AG10803 (cell line): ENCODE results near the gene MBNL1.

Experiments used
- DNase-seq: peaks from one replicate; pipeline ENCODE4 v3.0.0; 2010; ENCODE audit warnings: low read depth
- H3K4me3 ChIP-seq: 2 replicates; pipeline ENCODE4 v1.5.1; 2011; ENCODE audit warnings: mild to moderate bottlenecking, low read length, control low read depth
- TF ChIP-seq, protein P1 (sequence below): conservative IDR thresholded peaks from 2 replicates; pipeline ENCODE4 v1.5.1; 2011; ENCODE audit warnings: mild to moderate bottlenecking, low read length, control low read depth, inconsistent platforms

Gene MBNL1

DNA sequence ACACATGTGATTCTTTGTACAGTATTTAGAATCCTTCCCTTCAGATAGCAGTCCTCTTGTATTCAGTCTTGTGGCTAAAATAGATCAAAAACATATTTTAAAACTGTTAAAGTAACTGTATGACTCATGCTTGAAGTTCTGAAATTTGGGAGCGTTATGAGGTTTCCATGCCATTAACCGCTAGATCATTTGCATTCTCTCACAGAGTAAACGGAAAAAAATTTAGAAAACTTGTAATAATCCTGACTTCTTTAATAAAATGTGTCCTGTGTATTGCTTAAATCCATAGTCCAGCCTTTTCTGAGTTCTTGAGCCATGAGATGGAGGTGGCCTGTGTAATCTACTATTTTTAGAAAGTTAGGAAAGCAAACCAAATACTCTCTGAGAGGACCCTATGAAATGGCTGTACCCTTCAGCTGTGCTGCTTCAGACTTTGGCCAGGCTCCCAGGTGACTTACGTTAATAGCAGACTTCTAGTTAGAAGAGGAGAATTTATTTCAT, 33.8 kb downstream of the MBNL1 start:
- TF ChIP-seq, protein P1, sequence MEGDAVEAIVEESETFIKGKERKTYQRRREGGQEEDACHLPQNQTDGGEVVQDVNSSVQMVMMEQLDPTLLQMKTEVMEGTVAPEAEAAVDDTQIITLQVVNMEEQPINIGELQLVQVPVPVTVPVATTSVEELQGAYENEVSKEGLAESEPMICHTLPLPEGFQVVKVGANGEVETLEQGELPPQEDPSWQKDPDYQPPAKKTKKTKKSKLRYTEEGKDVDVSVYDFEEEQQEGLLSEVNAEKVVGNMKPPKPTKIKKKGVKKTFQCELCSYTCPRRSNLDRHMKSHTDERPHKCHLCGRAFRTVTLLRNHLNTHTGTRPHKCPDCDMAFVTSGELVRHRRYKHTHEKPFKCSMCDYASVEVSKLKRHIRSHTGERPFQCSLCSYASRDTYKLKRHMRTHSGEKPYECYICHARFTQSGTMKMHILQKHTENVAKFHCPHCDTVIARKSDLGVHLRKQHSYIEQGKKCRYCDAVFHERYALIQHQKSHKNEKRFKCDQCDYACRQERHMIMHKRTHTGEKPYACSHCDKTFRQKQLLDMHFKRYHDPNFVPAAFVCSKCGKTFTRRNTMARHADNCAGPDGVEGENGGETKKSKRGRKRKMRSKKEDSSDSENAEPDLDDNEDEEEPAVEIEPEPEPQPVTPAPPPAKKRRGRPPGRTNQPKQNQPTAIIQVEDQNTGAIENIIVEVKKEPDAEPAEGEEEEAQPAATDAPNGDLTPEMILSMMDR = no peak
- H3K4me3 ChIP-seq = no peak overlapping the region
- peak; percentile 97 for DNase-seq

DNA sequence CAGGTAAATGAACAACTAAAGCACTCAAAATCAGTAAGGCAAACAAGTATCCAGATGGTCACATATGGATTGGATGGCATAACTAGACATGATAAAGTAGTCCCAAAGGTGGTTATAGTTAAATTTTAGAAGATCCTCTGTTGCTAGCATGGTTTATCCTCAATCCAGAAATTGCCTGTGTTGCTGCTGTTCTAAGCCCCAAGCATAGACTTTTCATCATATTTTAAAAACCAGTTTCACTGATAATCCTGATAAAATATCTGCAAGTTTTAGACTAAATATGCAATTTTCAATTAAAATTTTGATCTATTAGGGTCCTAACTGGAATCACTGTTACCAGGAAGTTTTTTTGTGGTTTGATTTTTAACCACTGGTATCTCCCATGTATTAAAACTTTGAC, 35.4 kb downstream of the MBNL1 start:
- DNase-seq = no peak
- no peak overlapping the region for H3K4me3 ChIP-seq
- TF ChIP-seq, protein P1 = no peak

DNA sequence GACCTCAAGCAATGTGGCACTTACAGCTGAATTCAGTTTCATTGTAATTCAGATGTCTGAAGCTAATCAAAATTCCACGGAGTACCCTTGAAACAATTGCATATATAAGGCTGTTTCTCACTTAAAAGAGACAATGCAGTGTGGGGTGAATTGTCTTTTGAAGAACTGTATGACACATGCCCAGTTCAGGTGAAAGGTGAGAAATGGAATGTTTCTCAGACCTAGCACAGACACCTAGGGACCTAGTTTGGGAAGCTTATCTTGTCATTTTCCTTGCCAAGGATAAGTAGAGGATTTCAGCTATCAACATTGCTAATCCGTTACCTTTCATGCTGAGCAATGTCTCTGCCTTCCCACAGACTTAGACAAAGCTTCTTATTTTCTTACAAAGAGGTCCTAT, 36.3 kb downstream of the MBNL1 start:
- TF ChIP-seq, protein P1 = no peak
- H3K4me3 ChIP-seq = no peak overlapping the region
- no peak for DNase-seq

DNA sequence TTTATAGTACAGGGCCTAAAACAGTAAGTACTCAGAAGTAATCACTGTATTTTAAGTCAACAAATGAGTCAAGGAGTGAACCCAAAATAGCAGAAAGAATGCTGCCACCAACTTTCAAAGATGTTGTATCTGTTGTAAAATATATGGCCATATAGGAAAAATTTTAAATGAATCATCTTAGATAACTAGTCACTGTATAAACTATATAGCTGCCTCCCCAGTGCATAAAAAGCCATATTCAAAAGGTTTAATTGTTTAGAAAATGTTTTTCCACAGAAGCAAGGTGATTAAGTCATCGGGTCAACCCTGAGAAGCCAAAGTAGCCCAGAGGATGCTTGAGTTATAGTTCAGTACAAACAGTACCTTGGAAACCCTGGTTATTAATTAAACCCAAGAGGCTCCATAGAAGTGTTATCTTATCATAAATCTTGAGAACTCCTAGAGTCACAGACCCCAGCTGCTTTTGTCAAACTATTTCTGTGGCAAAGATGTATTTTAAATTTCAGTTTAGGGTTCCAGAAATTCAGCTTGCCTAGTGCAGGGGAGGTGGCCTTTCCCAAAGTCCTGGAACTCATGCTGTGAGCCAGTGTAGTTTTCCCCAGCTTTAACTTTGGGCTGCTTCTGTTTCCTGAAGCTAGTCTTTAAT, 39.2 kb downstream of the MBNL1 start:
- no peak for DNase-seq
- TF ChIP-seq, protein P1 = no peak
- H3K4me3 ChIP-seq = no peak overlapping the region

DNA sequence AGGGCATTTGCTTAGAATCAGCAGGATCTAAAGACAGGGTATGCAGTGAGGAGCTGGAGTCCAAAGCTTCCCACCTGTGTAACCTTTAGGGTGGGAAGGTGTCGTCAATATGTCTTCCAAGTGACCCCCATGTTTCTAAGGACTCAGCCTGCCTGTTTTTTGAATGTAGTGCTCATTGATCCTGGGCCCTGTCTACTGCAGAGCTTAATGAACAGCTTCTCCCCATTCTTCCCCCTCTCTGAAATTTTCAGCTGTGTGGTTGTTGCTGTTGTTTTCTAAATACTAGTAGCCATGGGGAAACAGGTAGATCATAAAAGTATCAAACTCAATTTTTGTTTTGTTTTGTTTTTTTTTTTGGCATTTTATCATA, 39.7 kb downstream of the MBNL1 start:
- TF ChIP-seq, protein P1 = no peak
- H3K4me3 ChIP-seq = no peak overlapping the region
- DNase-seq = no peak

DNA sequence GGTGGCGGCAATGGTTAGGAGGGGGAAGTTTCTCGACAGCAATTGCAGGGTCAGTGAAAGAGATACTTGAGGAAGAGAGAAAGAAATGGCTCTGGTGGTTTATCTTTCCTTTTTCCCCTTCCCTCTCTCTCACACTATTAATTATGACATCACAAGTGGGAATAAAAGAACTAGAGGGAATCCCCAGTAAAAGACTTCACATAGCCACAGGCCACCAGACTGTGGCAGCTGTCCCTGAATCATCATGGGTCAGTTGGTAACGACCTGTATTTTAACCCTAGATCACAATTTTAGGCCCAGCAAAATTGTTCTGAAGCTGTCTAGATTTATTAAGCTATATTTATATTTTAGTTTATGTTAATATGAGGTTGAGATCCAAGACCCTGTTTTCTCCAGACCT, 40.3 kb downstream of the MBNL1 start:
- TF ChIP-seq, protein P1 = no peak
- no peak for DNase-seq
- H3K4me3 ChIP-seq = no peak overlapping the region

DNA sequence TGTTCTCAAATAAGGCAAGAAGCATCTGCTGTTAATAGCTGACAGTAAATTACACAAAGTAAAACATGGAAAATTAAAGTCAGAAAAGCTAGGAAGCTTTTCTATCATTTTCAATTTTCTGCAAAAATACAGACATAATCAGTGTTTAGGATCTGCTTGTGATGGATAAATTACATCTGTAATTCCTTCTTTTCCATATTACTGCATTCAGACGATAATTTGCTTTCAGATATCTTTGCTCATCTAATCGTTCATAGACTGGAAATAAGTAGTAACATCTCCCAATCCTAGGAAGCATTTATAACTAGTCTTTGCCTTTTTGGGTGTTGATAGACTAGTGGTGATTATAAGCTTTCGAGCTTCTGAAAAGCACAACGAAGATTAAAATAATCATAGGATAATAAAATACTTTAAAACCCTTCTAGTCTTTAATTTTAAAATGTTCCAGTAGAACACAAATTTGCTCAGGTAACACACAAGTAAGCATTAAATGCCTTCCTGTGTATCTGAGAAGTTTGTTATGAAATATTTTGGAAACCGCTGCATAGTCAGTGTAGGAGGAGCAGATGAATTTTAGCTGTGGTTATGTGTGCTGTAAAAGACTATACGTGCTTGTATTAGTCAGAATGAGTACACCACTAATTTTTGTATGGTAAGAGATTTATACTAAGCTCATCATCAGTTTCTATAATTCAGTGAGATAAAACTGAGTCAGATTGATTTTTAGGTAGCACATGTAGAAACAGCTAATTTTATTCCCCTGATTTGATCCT, 41.0 kb downstream of the MBNL1 start:
- TF ChIP-seq, protein P1 = no peak
- peak; percentile 78 for DNase-seq
- no peak overlapping the region for H3K4me3 ChIP-seq
